HEK293 (cell line): Measurements from ENCODE around the gene CBX2.
A peak's percentile ranks its signal among the peaks of the same experiment; 100 is the strongest.

Experiments used
- BCL11A ChIP-seq: fragments of 450-650 bp; formaldehyde crosslinking; IDR thresholded peaks from 2 replicates; pipeline ENCODE4 v1.5.1; 2016; ENCODE audit warnings: low read depth, missing biosample characterization, missing genetic modification characterization
- KLF10 ChIP-seq: fragments of 450-650 bp; IDR thresholded peaks from 2 replicates; pipeline ENCODE4 v1.5.1; 2018; ENCODE audit warnings: missing biosample characterization, mild to moderate bottlenecking, missing genetic modification characterization
- SETDB1 ChIP-seq: IDR thresholded peaks from one replicate; pipeline ENCODE4 v1.6.1; 2017; ENCODE audit warnings: mild to moderate bottlenecking, low read length, moderate library complexity, mixed read lengths; ENCODE audit not compliant: insufficient read length
- SP2 ChIP-seq: fragments of 450-650 bp; formaldehyde crosslinking; IDR thresholded peaks from 2 replicates; pipeline ENCODE4 v1.5.1; 2016; ENCODE audit warnings: missing biosample characterization, missing genetic modification characterization
- ZIC2 ChIP-seq: fragments of 450-650 bp; formaldehyde crosslinking; IDR thresholded peaks from 2 replicates; pipeline ENCODE4 v1.5.1; 2016; ENCODE audit warnings: missing biosample characterization, missing genetic modification characterization
- ZNF423 ChIP-seq: fragments of 450-650 bp; formaldehyde crosslinking; IDR thresholded peaks from 2 replicates; pipeline ENCODE4 v1.5.1; 2016; ENCODE audit warnings: missing biosample characterization, missing genetic modification characterization
- ZNF549 ChIP-seq: fragments of 450-650 bp; IDR thresholded peaks from 2 replicates; pipeline ENCODE4 v1.5.1; 2018; ENCODE audit warnings: missing biosample characterization, missing genetic modification characterization, mild to moderate bottlenecking, inconsistent platforms, moderate library complexity
- ZNF658 ChIP-seq: fragments of 450-650 bp; formaldehyde crosslinking; IDR thresholded peaks from 2 replicates; pipeline ENCODE4; 2016; ENCODE audit warnings: missing biosample characterization, missing genetic modification characterization
- TF ChIP-seq, protein P1 (sequence below): fragments of 450-650 bp; formaldehyde crosslinking; IDR thresholded peaks from 2 replicates; pipeline ENCODE4 v1.5.1; 2016; ENCODE audit warnings: missing biosample characterization, missing genetic modification characterization
- TF ChIP-seq, protein P2 (sequence below): fragments of 450-650 bp; formaldehyde crosslinking; IDR thresholded peaks from 2 replicates; pipeline ENCODE4 v1.5.1; 2016; ENCODE audit warnings: missing biosample characterization, missing genetic modification characterization
- TF ChIP-seq, protein P3 (sequence below): fragments of 450-650 bp; formaldehyde crosslinking; IDR thresholded peaks from 2 replicates; pipeline ENCODE4 v1.5.1; 2016; ENCODE audit warnings: missing biosample characterization, missing genetic modification characterization, low read depth
- TF ChIP-seq, protein P4 (sequence below): IDR thresholded peaks from 2 replicates; pipeline ENCODE4 v1.6.1; 2011; ENCODE audit warnings: mild to moderate bottlenecking, low read depth, low read length, borderline replicate concordance
- TF ChIP-seq, protein P5 (sequence below): fragments of 450-650 bp; formaldehyde crosslinking; IDR thresholded peaks from 2 replicates; pipeline ENCODE4 v1.5.1; 2016; ENCODE audit warnings: missing biosample characterization, missing genetic modification characterization

DNA sequence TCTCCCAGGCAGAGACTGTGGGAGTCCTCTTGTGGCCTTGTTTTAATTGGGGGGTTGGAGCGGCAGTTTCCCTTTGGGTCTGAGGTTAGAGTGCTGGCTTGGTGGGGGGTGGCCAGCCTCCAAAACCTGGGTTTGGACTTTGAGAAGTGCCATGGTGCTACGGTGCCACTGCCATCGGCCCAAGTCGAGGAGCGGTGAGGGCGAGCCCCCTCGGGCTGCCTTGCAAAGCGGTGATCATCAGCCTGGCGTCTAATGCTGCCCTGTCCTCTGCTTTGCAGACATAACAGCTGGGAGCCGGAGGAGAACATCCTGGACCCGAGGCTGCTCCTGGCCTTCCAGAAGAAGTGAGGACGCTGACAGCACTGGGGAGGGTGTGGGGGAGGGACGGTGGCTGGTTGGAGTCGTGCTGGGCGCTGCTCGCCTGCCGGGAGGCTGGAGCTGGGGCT lies 1.2 kb downstream of the CBX2 start:
- TF ChIP-seq, protein P1, sequence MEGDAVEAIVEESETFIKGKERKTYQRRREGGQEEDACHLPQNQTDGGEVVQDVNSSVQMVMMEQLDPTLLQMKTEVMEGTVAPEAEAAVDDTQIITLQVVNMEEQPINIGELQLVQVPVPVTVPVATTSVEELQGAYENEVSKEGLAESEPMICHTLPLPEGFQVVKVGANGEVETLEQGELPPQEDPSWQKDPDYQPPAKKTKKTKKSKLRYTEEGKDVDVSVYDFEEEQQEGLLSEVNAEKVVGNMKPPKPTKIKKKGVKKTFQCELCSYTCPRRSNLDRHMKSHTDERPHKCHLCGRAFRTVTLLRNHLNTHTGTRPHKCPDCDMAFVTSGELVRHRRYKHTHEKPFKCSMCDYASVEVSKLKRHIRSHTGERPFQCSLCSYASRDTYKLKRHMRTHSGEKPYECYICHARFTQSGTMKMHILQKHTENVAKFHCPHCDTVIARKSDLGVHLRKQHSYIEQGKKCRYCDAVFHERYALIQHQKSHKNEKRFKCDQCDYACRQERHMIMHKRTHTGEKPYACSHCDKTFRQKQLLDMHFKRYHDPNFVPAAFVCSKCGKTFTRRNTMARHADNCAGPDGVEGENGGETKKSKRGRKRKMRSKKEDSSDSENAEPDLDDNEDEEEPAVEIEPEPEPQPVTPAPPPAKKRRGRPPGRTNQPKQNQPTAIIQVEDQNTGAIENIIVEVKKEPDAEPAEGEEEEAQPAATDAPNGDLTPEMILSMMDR (tag by site-specific recombination) = no peak
- TF ChIP-seq ZNF423 (tag by site-specific recombination) (no peak), BCL11A (tag by site-specific recombination) (no peak), ZNF549 (tag by site-specific recombination) (no peak), SP2 (tag by site-specific recombination) (0 out of 2 replicates have a peak, but pooled peaks have one; percentile 15), SETDB1 (no peak), KLF10 (no peak), ZNF658 (tag by site-specific recombination) (no peak), ZIC2 (tag by site-specific recombination) (peak; percentile 80)
- TF ChIP-seq, protein P2, sequence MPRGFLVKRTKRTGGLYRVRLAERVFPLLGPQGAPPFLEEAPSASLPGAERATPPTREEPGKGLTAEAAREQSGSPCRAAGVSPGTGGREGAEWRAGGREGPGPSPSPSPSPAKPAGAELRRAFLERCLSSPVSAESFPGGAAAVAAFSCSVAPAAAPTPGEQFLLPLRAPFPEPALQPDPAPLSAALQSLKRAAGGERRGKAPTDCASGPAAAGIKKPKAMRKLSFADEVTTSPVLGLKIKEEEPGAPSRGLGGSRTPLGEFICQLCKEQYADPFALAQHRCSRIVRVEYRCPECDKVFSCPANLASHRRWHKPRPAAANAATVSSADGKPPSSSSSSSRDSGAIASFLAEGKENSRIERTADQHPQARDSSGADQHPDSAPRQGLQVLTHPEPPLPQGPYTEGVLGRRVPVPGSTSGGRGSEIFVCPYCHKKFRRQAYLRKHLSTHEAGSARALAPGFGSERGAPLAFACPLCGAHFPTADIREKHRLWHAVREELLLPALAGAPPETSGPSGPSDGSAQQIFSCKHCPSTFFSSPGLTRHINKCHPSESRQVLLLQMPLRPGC (tag by site-specific recombination) = 0 out of 2 replicates have a peak, but pooled peaks have one; percentile 18
- TF ChIP-seq, protein P3, sequence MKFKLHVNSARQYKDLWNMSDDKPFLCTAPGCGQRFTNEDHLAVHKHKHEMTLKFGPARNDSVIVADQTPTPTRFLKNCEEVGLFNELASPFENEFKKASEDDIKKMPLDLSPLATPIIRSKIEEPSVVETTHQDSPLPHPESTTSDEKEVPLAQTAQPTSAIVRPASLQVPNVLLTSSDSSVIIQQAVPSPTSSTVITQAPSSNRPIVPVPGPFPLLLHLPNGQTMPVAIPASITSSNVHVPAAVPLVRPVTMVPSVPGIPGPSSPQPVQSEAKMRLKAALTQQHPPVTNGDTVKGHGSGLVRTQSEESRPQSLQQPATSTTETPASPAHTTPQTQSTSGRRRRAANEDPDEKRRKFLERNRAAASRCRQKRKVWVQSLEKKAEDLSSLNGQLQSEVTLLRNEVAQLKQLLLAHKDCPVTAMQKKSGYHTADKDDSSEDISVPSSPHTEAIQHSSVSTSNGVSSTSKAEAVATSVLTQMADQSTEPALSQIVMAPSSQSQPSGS (tag by site-specific recombination) = no peak
- TF ChIP-seq, protein P4, sequence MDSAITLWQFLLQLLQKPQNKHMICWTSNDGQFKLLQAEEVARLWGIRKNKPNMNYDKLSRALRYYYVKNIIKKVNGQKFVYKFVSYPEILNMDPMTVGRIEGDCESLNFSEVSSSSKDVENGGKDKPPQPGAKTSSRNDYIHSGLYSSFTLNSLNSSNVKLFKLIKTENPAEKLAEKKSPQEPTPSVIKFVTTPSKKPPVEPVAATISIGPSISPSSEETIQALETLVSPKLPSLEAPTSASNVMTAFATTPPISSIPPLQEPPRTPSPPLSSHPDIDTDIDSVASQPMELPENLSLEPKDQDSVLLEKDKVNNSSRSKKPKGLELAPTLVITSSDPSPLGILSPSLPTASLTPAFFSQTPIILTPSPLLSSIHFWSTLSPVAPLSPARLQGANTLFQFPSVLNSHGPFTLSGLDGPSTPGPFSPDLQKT = no peak
- TF ChIP-seq, protein P5, sequence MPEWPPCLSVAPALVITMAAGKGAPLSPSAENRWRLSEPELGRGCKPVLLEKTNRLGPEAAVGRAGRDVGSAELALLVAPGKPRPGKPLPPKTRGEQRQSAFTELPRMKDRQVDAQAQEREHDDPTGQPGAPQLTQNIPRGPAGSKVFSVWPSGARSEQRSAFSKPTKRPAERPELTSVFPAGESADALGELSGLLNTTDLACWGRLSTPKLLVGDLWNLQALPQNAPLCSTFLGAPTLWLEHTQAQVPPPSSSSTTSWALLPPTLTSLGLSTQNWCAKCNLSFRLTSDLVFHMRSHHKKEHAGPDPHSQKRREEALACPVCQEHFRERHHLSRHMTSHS (tag by site-specific recombination) = no peak
